AG04449 (cell line): ENCODE results near the gene SDK1.

Experiments
- CTCF ChIA-PET: fragments of 350-600 bp; formaldehyde crosslinking; extraction: SDS; loops from one replicate; lab custom pipeline; 2021; ENCODE audit warnings: antibody characterized with exemption; lab: Yijun Ruan, JAX
- POLR2A ChIA-PET: fragments of 400-600, 350-600 bp; formaldehyde crosslinking; extraction: SDS; loops from one replicate; lab custom pipeline; 2020; ENCODE audit warnings: antibody characterized with exemption, inconsistent platforms; lab: Yijun Ruan, JAX
- DNase-seq: peaks from one replicate; pipeline ENCODE4 v3.0.0-alpha.2; 2010; ENCODE audit warnings: low read depth, low spot score
- H3K4me3 ChIP-seq: 2 replicates; pipeline ENCODE4 v1.5.1; 2011; ENCODE audit warnings: low read depth, mild to moderate bottlenecking, control low read depth, low read length
- TF ChIP-seq, protein P1 (sequence below): IDR thresholded peaks from one replicate; pipeline ENCODE4 v1.5.1; 2011; ENCODE audit warnings: mild to moderate bottlenecking, moderate library complexity, low read length, control low read depth, inconsistent platforms; ENCODE audit not compliant: insufficient read depth; ENCODE audit errors: missing control alignments

The SDK1 gene

GRCh38 chr7:4067874-4068273, 766.8 kb downstream of the SDK1 start:
- H3K4me3 ChIP-seq = no peak overlapping the region
- POLR2A ChIA-PET = no interaction called here
- TF ChIP-seq, protein P1, sequence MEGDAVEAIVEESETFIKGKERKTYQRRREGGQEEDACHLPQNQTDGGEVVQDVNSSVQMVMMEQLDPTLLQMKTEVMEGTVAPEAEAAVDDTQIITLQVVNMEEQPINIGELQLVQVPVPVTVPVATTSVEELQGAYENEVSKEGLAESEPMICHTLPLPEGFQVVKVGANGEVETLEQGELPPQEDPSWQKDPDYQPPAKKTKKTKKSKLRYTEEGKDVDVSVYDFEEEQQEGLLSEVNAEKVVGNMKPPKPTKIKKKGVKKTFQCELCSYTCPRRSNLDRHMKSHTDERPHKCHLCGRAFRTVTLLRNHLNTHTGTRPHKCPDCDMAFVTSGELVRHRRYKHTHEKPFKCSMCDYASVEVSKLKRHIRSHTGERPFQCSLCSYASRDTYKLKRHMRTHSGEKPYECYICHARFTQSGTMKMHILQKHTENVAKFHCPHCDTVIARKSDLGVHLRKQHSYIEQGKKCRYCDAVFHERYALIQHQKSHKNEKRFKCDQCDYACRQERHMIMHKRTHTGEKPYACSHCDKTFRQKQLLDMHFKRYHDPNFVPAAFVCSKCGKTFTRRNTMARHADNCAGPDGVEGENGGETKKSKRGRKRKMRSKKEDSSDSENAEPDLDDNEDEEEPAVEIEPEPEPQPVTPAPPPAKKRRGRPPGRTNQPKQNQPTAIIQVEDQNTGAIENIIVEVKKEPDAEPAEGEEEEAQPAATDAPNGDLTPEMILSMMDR = no peak
- CTCF ChIA-PET = no interaction called here
- DNase-seq = no peak

- TF ChIP-seq, protein P1 = no peak
- ChIA-PET CTCF (no interaction called here), POLR2A (no interaction called here)
- no peak overlapping the region for H3K4me3 ChIP-seq
- DNase-seq = no peak
Observed at GRCh38 chr7:4068286-4068685, 767.2 kb downstream of the SDK1 start.

DNA sequence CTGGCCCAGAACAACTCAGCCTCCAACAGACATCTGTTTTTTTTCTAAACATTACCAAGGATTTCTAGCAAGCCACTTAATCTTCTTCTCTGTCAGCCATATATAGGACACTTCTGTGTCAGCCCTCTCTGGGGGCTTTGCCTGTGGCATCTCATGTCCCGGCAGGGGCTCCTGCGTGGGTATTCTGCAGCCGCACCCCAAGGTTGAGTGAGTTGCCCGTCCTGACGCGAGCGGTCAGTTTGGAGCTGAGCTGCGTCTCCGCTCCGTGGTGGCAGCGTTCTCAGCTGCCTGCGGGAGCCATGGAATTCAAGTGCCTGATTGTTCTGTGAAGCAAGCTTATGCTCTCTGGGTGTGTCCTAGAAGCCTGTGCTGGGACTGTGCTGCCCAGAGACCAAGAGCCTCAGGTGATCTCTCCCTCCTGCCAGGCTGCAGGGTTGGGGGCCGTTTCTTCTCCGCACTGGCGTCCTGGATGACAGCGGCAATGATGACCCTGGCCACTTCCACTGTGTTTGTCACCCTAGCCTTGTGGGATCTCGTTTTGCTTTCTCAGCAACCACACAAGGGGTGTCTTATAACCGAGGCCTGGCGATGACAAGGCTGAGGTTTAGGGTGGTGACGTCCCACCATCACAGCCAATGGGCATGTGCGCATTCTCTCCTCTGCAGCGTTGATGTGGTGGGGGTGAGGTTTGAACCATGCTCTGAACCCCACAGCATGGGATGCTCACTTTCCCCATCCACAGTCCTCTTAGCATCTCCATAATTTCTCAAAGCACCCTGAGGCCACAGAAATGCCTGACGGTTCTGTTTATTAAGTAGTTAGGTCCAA, 768.4 kb downstream of the SDK1 start:
- ChIA-PET POLR2A (no interaction called here), CTCF (no interaction called here)
- no peak overlapping the region for H3K4me3 ChIP-seq
- TF ChIP-seq, protein P1 = no peak
- DNase-seq = no peak

- ChIA-PET CTCF (no interaction called here), POLR2A (no interaction called here)
- no peak for DNase-seq
- H3K4me3 ChIP-seq = no peak overlapping the region
- TF ChIP-seq, protein P1 = no peak
Observed at GRCh38 chr7:4070214-4070613, 769.2 kb downstream of the SDK1 start.

DNA sequence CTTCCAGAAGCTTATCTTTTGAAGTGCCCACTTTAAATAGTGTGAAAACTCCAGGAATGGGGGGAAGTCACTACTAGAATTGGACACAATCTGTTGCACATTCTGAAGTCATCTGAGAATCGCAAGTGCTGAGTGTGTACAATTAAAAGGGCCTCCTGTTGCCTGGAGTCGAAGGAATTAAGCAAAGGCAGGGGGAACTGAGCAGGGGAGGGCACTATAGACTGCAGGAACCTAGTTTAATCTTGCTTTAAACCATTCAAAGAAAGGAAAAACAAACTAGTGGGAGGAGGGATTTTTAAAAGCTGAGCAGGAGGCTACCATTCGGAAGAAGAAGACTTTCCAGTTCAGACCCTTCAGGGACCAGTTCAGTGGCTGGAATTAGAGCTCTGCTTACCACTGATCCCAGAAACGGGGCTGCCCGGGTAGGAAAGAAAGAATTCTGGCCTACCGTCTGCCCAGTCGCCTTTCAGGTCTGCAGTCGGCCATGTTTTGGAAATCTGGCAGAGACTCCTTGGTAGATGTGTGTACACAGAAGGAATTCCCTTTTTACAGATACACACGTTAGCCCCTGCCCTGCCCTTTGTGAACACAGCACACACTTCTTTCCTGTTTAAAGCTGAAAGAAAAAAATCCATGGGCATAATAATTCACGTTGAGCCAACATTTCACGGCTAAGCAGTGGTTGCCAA, 770.5 kb downstream of the SDK1 start:
- TF ChIP-seq, protein P1 = no peak
- DNase-seq = no peak
- no peak overlapping the region for H3K4me3 ChIP-seq
- POLR2A ChIA-PET = no interaction called here
- CTCF ChIA-PET = no interaction called here

DNA sequence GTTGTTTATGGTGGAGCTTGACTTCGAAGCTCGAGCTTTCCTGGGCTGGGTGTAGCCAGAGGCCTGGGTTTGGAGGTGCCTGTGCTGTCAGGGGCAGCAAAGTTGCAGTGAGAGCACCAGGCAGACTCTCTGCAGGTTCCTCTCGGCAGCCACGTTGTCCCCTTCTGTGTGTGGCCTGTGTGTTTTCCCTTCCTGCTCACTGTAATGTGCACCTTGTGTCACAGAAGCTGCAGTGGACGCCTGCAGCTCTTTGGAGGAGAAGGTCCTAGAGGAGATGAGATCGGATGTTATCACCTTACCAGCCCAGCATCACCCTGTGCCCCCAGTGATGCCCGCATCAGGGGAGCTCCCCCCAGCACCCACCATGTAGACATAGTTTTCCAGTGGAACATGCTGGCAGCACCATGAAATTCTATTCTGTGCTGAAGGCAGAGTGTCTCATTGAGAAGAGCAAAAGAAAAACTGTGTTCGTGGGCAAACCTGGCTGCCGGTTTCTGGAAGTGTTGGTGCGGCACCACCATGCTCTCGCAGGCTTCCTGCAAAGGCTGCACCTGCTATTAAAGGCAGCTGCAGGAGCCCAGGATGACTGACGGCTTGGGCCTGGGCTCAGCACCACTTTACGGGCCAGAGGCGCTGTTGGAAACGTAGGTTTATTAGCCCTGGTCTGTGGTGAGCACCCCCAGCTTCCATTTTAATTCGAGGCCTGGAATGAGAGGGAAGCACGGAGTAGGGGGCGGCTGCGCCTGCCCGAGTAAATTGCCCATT, 771.3 kb downstream of the SDK1 start:
- ChIA-PET CTCF (no interaction called here), POLR2A (no interaction called here)
- H3K4me3 ChIP-seq = no peak overlapping the region
- TF ChIP-seq, protein P1 = no peak
- DNase-seq = no peak
